ENCODE measurements around the gene ARHGAP6.

The ARHGAP6 gene

GRCh38 chrX:11099465-11099864 is 566.3 kb downstream of the ARHGAP6 start:
- DNase-seq = no peak

DNA sequence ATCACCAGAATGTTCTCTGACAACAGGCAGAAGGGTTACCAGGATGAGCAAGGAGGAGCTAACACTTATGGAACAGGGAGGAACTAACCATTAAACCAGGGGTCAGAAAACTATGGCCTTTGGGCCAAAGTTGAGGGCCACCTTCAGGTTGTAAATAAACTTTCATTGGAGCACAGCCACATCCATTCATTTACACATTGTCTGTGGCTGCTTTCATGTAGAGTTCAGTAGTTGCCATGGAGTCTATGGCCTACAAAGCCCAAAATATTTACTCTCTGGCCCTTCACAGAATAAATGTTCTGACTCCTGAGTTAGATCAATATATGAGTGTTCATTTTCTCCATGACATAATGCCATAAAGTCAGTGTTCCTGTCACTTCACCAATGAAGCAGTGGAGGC is 567.8 kb downstream of the ARHGAP6 start:
- DNase-seq = no peak

GRCh38 chrX:11089802-11090201 is 575.9 kb downstream of the ARHGAP6 start:
- no peak for DNase-seq
